A673 (cell line): ENCODE measurements around the gene POU3F1. TPM values are rescaled to one million over a fixed set of nuclear protein-coding genes. Genes with fewer than 3 reads are reported as not detected.

Source experiments
- BruUV-seq: library from RNA; stranded (reverse); fragments of 400-500 nt; replicated peaks from 2 replicates; lab custom pipeline; 2021; lab: Mats Ljungman, UMichigan
- CTCF ChIA-PET: fragments of 300-600 bp; sonication (Branson Sonifier 250); formaldehyde crosslinking; loops from one replicate; lab custom pipeline; 2022; ENCODE audit warnings: antibody characterized with exemption; lab: Charles Lee
- POLR2A ChIA-PET: fragments of 300-600 bp; sonication (Branson Sonifier 250); formaldehyde crosslinking; loops from one replicate; lab custom pipeline; 2022; ENCODE audit warnings: antibody characterized with exemption; ENCODE audit not compliant: low non-redundant PET; lab: Charles Lee
- DNase-seq: peaks from one replicate; pipeline ENCODE4 v3.0.0-alpha.2; 2015; ENCODE audit warnings: low spot score
- H3K27ac ChIP-seq: fragments of 200-600 bp; sonication (generic); 2 replicates; pipeline ENCODE4 v1.5.1; 2016; ENCODE audit warnings: mixed run types, low read depth, mild to moderate bottlenecking, mixed read lengths, antibody characterized with exemption, low read length; ENCODE audit not compliant: poor library complexity, severe bottlenecking
- H3K27me3 ChIP-seq: fragments of 200-600 bp; sonication (generic); replicated peaks from 2 replicates; pipeline ENCODE4 v1.6.1; 2017; ENCODE audit warnings: mixed run types, low read depth, mild to moderate bottlenecking, mixed read lengths, antibody characterized with exemption, low read length; ENCODE audit not compliant: insufficient read depth, poor library complexity
- H3K36me3 ChIP-seq: fragments of 200-600 bp; sonication (generic); 2 replicates; pipeline ENCODE4 v1.6.1; 2016; ENCODE audit warnings: mixed run types, mild to moderate bottlenecking, mixed read lengths, antibody characterized with exemption, low read length; ENCODE audit not compliant: insufficient read depth, poor library complexity, severe bottlenecking
- H3K4me1 ChIP-seq: fragments of 200-600 bp; sonication (generic); 2 replicates; pipeline ENCODE4 v1.6.1; 2017; ENCODE audit warnings: mixed run types, mild to moderate bottlenecking, mixed read lengths, antibody characterized with exemption, low read length; ENCODE audit not compliant: insufficient read depth, poor library complexity, severe bottlenecking
- H3K4me3 ChIP-seq: fragments of 200-600 bp; sonication (generic); 2 replicates; pipeline ENCODE4 v1.5.1; 2016; ENCODE audit warnings: low read depth, mixed run types, mild to moderate bottlenecking, mixed read lengths, low read length; ENCODE audit not compliant: poor library complexity, severe bottlenecking
- H3K9me3 ChIP-seq: fragments of 200-600 bp; sonication (generic); 2 replicates; pipeline ENCODE4 v1.6.1; 2016; ENCODE audit warnings: mixed run types, low read depth, mild to moderate bottlenecking, mixed read lengths, antibody characterized with exemption, low read length; ENCODE audit not compliant: poor library complexity, severe bottlenecking
- CTCF ChIP-seq: fragments of 300-800, 200-600 bp; sonication (generic); conservative IDR thresholded peaks from 2 replicates; pipeline ENCODE4 v1.5.1; 2017; ENCODE audit warnings: low read depth, mild to moderate bottlenecking, antibody characterized with exemption, low read length, moderate library complexity, mixed read lengths
- EZH2 ChIP-seq: fragments of 200-600 bp; sonication (generic); IDR thresholded peaks from 2 replicates; pipeline ENCODE4 v1.6.1; 2017; ENCODE audit warnings: borderline replicate concordance, low read depth, mild to moderate bottlenecking, mixed read lengths, antibody characterized with exemption, low read length; ENCODE audit not compliant: poor library complexity, severe bottlenecking
- intact Hi-C: fragments of 100-400 bp; cut with micrococcal nuclease; formaldehyde crosslinking; loops from one replicate; pipeline ENCODE4 v1.10.0; 2022; ENCODE audit not compliant: unreplicated experiment
- total RNA-seq: library from RNA; stranded (reverse); gene quantifications from 2 replicates; pipeline ENCODE4 v1.2.3, GENCODE V29; 2021

The POU3F1 gene
- total RNA-seq, 1 experiment from 2014 or later, result 92.9 TPM

- peak; percentile 86 for DNase-seq
- intact Hi-C loops, result no loop called here
- Histone ChIP-seq H3K36me3 (peaks cover 27% of the 10 kb centered on the region), H3K4me3 (peak overlapping the region; percentile 14), H3K27ac (peak overlapping the region; percentile 99), H3K27me3 (no peaks in the 10 kb centered on the region), H3K9me3 (no peaks in the 10 kb centered on the region), H3K4me1 (peaks cover 74% of the 10 kb centered on the region)
- ChIA-PET CTCF (no interaction called here), POLR2A (interaction anchor here (1.0 kb wide), 1 partner anchor 12 kb away, joined by 3 read pairs; no protein-coding TSS in a partner anchor)
- no TSS peak for BruUV-seq
- TF ChIP-seq CTCF, result no peak
- no peak for TF ChIP-seq EZH2
These were observed 47.0 kb downstream of the POU3F1 start for GRCh38 chr1:37999430-38000232.

- ChIA-PET POLR2A (no interaction called here), CTCF (no interaction called here)
- H3K27me3 ChIP-seq, result no peaks in the 10 kb centered on the region
- H3K4me3 ChIP-seq, result no peak overlapping the region
- DNase-seq, result no peak
- no TSS peak for BruUV-seq
- H3K9me3 ChIP-seq, result no peaks in the 10 kb centered on the region
- H3K4me1 ChIP-seq, result peaks cover 72% of the 10 kb centered on the region
- TF ChIP-seq CTCF (no peak), EZH2 (no peak)
- intact Hi-C loops, result no loop called here
- peaks cover 27% of the 10 kb centered on the region for H3K36me3 ChIP-seq
- H3K27ac ChIP-seq, result peak overlapping the region; percentile 99
These were observed 47.6 kb downstream of the POU3F1 start for GRCh38 chr1:37998913-37999429.

- ChIA-PET CTCF (no interaction called here), POLR2A (no interaction called here)
- peaks cover 65% of the 10 kb centered on the region for H3K4me1 ChIP-seq
- H3K4me3 ChIP-seq, result no peak overlapping the region
- no peak for DNase-seq
- peaks cover 27% of the 10 kb centered on the region for H3K36me3 ChIP-seq
- H3K9me3 ChIP-seq, result no peaks in the 10 kb centered on the region
- BruUV-seq, result no TSS peak
- no peaks in the 10 kb centered on the region for H3K27me3 ChIP-seq
- peak overlapping the region; percentile 99 for H3K27ac ChIP-seq
- intact Hi-C loops, result no loop called here
- no peak for TF ChIP-seq CTCF
- no peak for TF ChIP-seq EZH2
These were observed 48.3 kb downstream of the POU3F1 start for GRCh38 chr1:37998089-37998808.
